Stomach (tissue), 4 donors: Measurements from ENCODE around the gene EFNA1.

Source experiments
- EP300 ChIP-seq: sonication (generic); formaldehyde crosslinking; IDR thresholded peaks from one replicate; pipeline ENCODE4 v1.6.1; 2017; ENCODE audit warnings: antibody characterized with exemption
- POLR2A ChIP-seq, 4 donors: fragments of 450-650 bp; IDR thresholded peaks; one replicate each; pipeline ENCODE4 v1.6.1; 2016; ENCODE audit warnings: antibody characterized with exemption in 4 of 4, control low read depth in 2 of 4, mild to moderate bottlenecking in 1 of 4, moderate library complexity in 1 of 4
- TF ChIP-seq, protein P1 (sequence below), 7 experiments: fragments of 450-650 bp in 4 of 7; fragments of 200-600 bp in 3 of 7; sonication (generic) in 3 of 7; IDR thresholded peaks; one replicate each; pipeline ENCODE4 v1.5.1; 2016 to 2019; ENCODE audit warnings: antibody characterized with exemption in 7 of 7, control low read depth in 2 of 7, mild to moderate bottlenecking in 1 of 7

DNA sequence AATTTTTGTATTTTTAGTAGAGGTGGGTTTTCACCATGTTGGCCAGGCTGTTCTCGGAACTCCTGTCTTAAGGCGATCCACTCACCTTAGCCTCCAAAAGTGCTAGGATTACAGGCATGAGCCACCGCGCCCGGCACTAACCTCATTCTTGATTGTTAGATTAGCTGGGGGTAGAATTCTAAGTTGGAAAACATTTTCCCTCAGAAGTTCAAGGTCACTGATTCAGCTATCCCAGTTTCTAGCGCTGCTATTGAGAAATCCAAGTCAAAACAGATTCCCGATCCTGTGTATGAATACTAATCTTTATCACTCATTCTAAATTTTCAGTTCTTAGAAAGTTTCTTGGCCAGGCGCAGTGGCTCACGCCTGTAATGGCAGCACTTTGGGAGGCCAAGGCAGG is 24.4 kb upstream of the EFNA1 start:
- TF ChIP-seq, protein P1, sequence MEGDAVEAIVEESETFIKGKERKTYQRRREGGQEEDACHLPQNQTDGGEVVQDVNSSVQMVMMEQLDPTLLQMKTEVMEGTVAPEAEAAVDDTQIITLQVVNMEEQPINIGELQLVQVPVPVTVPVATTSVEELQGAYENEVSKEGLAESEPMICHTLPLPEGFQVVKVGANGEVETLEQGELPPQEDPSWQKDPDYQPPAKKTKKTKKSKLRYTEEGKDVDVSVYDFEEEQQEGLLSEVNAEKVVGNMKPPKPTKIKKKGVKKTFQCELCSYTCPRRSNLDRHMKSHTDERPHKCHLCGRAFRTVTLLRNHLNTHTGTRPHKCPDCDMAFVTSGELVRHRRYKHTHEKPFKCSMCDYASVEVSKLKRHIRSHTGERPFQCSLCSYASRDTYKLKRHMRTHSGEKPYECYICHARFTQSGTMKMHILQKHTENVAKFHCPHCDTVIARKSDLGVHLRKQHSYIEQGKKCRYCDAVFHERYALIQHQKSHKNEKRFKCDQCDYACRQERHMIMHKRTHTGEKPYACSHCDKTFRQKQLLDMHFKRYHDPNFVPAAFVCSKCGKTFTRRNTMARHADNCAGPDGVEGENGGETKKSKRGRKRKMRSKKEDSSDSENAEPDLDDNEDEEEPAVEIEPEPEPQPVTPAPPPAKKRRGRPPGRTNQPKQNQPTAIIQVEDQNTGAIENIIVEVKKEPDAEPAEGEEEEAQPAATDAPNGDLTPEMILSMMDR (IDR thresholded peaks at IDR 0.05) = no peak
- TF ChIP-seq POLR2A (IDR thresholded peaks at IDR 0.05) = no peak
- no peak for TF ChIP-seq EP300
